K562 treated with DMSO at 1 percent for 24 hours (cell line): Measurements from ENCODE around the gene ADORA3. TPM values are rescaled to one million over a fixed set of nuclear protein-coding genes. Genes with fewer than 3 reads are reported as not detected.

Source experiments
- total RNA-seq: library from RNA; unstranded; fragments of 300-600 nt; gene quantifications from 2 replicates; pipeline ENCODE4 v1.2.3, GENCODE V29; 2022; ENCODE audit warnings: low read depth; ENCODE audit not compliant: insufficient read depth

ADORA3 gene
- total RNA-seq, result 0.82 TPM in 1 of 2 replicates, not detected in the other

GRCh38 chr1:111503585-111504060 lies at the start of gene ADORA3, which contains the start of gene TMIGD3:
TSS of gene ADORA3 (minus strand) at chr1:111503633. CDS start at chr1:111503354, 279 bp downstream.
TSS of gene TMIGD3 (minus strand) at chr1:111503633. CDS start at chr1:111503354, 279 bp downstream.

Other genes starting within 250 kb of the ADORA3 start
- gene CHIA, start 212.8 kb downstream of the ADORA3 start, total RNA-seq, result not detected in 2 replicates
- 0.49 and 1.3 TPM in 2 replicates for gene OVGP1, start 75.9 kb downstream of the ADORA3 start, total RNA-seq
- gene WDR77, start 54.4 kb downstream of the ADORA3 start, total RNA-seq, result 26.8 and 27.1 TPM in 2 replicates
- 156 and 164 TPM in 2 replicates for gene ATP5PB, start 54.2 kb downstream of the ADORA3 start, total RNA-seq
- 1.4 and 1.9 TPM in 2 replicates for gene C1orf162, start 29.6 kb downstream of the ADORA3 start, total RNA-seq
- not detected in 2 replicates for gene TMIGD3, start within 50 bp of the ADORA3 start, total RNA-seq
- 41.1 and 49.1 TPM in 2 replicates for gene RAP1A, start 116.2 kb upstream of the ADORA3 start, total RNA-seq
- gene INKA2, start 235.8 kb upstream of the ADORA3 start, total RNA-seq, result 1.3 TPM in 1 of 2 replicates, not detected in the other